WI38 (cell line): ENCODE measurements around the gene POLR3H.

Source experiments
- H3K4me3 ChIP-seq: 2 replicates; pipeline ENCODE4 v1.5.1; 2011; ENCODE audit warnings: low read depth, mild to moderate bottlenecking, control low read depth, low read length
- CTCF ChIP-seq: IDR thresholded peaks from 2 replicates; pipeline ENCODE4 v1.5.1; 2012; ENCODE audit warnings: low read depth, mild to moderate bottlenecking, control low read depth, low read length

The POLR3H gene

GRCh38 chr22:41555325-41555982 lies 11.2 kb upstream of the POLR3H start:
- no peak for TF ChIP-seq CTCF
- no peak overlapping the region for H3K4me3 ChIP-seq

GRCh38 chr22:41551877-41552582 lies 7.8 kb upstream of the POLR3H start:
- no peak for TF ChIP-seq CTCF
- H3K4me3 ChIP-seq: no peak overlapping the region

GRCh38 chr22:41550952-41551491 lies 6.8 kb upstream of the POLR3H start:
- TF ChIP-seq CTCF: no peak

GRCh38 chr22:41548830-41549211 lies 4.6 kb upstream of the POLR3H start:
- TF ChIP-seq CTCF: no peak
- H3K4me3 ChIP-seq: no peak overlapping the region

More at GRCh38 chr22:41550952-41551491, 6.8 kb upstream of the POLR3H start:
- H3K4me3 ChIP-seq: no peak overlapping the region

GRCh38 chr22:41544671-41545476 lies 604 bp upstream of the POLR3H start:
- TF ChIP-seq CTCF: no peak
- H3K4me3 ChIP-seq: peak overlapping the region; percentile 87

GRCh38 chr22:41542224-41542623 lies 2.0 kb downstream of the POLR3H start:
- no peak for TF ChIP-seq CTCF
- H3K4me3 ChIP-seq: no peak overlapping the region
